Daoy (cell line): Measurements from ENCODE around the gene RALY. TPM values are rescaled to one million over a fixed set of nuclear protein-coding genes. Genes with fewer than 3 reads are reported as not detected.
"Not testable (repeated sequence)": the region's sequence is repeated elsewhere in the genome, so short reads cannot be mapped to it uniquely, and the experiment has no call there.

Experiments
- DNase-seq: peaks from one replicate; pipeline ENCODE4 v3.0.0-alpha.2; 2015; ENCODE audit warnings: low read depth
- total RNA-seq: library from RNA; depleted of rRNA; stranded (reverse); fragments of >200 nt; shearing (Covaris generic); gene quantifications from 2 replicates; pipeline ENCODE4 v1.2.3, GENCODE V29; 2014

Gene RALY
- total RNA-seq, 1 experiment from 2014 or later: 74.2 TPM

GRCh38 chr20:34105978-34106675 is 112.4 kb downstream of the RALY start:
- no peak for DNase-seq

DNA sequence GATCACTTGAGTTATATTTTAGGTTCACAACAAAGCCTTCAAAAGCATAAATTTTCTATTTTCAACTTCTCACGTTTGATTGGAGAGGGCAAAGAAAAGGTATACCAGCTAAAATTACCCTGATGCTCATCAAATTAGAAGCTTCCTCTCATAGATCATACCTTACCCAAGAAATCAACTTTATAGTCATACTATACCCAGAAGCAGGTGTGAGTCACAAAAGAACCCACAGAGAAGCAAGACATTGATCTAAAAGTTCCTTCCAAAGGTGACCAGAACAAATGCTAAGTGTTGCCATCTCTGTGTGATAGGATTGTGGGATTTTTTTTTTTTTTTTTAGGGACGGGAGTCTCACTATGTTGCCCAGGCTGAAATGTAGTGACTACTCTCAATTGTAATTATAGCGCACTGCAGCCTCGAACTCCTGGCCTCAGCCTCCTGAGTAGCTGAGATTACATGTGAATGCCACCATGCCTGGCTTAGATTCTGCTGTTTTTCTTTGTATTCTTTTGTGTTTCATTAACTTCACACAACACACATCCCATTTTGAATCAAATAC is 115.0 kb downstream of the RALY start:
- no peak for DNase-seq

GRCh38 chr20:34109442-34109841 is 115.7 kb downstream of the RALY start:
- no peak for DNase-seq

DNA sequence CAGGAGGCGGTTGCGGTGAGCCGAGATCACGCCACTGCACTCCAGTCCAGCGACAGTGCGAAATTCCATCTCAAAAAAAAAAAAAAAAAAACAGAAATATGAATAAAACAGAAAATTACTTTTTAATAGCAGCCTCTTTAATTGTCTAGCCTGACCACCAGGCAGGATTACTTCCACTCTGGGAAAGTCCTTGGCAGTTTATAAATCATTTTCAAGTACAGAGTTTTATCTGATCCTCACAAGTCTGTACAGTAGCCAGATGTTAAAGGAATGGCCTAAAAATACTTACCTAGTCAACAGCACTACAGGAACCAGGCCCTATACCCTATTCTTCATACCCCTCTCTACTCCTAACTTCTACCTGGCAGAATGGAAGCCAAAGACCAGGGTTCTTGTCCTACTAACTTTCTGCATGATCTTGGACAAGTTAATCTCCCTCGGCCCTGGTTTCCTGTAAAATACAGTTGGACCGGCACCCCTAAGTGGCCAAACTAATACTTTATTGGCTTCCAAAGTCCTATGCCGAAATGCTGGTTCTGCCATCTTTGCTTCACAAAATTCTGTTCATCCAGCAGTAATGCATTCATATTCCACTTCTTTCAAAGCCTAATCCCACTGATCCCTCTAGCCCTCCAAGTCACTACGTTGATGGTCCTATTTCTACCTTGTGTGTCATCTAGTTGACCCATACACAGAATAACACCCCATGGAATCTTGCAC is 116.5 kb downstream of the RALY start:
- no peak for DNase-seq

GRCh38 chr20:34110745-34111641 is 117.3 kb downstream of the RALY start:
- DNase-seq: peak; percentile 37

DNA sequence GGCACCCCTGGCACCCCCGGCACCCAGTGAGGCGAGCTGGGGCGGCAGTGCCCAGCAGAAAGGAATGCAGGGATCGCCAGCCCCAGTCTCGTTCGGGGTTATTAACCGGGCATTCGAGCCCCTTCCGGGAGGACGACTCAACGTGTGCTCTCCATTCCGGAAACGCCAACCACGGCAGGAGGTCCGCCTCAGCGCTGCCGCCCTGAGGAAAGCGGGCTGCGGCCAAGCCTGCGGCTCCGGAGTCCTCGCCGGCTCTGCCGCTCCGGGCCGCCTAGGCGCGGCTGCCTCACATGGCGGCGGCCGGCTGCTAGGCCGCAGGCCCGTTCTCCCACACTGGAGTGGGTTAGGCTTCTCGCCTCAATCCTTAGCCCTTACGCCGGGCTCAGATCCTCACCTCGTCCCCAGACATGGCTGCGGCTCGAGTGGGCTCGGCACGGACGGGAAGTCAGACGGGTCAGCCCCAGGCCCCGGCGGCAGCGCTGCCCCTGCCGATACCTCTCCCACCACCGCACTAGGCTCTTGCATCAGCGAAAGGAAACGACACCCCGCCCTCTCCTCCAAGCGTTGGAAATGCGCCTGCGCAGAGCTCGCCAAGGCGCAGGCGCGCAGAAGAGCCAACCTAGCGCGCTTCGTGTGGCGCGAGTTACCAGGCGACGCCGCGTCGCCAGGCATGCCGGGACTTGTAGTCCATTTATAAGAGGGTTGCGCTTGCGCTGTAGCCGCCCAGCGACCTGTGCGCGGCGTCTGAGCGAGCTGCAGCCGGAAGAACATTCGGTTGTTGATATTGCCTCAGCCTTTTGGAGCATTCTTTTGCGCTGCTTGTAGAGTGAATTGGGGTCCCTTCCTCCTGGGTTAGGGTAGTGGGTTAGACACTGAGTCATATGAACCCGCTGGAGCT is 118.2 kb downstream of the RALY start, which contains the start of gene EIF2S2:
Gene EIF2S2 (minus strand): TSS at position 542 of the 898 bp plus-strand sequence. CDS start 133 bp downstream, at position 409.
- DNase-seq: peak; percentile 99

DNA sequence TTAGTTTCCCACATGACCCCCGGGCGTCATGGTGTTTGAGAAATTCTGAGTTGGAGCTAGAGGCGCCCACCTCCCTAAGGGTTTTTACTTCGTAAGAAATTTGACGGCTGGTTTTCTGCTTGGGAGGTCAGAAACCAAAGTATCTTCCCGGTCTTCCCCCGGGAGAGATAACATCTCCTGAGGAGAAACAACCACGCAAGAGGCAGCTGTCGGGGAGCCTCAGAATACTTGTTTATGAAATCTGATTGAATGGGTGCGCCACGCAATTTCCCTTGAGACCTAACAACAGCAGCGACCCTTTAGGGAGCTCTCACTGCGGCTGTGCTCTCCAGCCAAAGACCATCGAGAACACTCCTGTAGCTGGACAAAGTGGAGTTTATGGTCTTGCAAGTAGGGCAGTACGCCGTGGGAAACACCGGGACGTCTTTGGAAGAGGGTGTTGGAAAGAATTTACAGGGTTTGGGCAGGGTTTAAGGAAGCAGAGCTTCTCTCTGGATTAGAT is 118.9 kb downstream of the RALY start:
- peak; percentile 19 for DNase-seq

DNA sequence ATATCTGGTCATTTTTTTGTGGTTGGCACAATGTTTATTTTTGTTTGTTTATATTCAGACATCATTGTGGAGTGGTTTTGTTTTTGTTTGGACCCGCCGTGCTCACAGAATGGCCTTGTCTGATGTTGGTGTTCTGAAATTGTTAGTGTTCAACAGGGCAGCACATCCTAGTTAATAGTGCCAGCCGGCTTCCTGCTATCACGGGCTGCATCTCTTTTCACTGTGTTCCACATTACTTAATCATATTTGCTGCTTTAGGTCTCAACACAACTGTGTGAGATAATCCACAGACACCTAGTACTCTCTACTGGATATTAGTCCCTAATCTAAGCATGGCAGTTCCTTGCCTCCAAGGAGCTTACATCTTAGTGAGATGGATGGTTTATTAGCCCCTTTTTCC is 121.1 kb downstream of the RALY start:
- no peak for DNase-seq

DNA sequence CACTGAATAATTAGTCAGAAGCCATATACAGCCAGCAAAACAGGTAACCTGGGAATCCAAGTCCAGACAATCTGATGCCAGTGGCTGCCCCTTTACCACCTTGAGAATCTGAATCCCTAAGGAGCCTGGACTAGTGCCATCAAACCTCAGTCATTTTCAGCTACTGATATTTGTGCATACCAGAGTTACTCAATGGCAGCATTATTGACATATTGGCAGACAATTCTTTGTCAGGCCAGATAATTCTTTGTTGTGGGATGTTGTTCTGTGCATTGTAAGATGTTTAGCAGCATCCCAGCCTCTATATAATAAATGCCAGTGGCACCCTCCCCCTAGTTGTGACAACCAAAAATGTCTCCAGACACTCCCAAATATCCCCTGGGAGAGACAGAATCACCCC is 121.5 kb downstream of the RALY start:
- no peak for DNase-seq

DNA sequence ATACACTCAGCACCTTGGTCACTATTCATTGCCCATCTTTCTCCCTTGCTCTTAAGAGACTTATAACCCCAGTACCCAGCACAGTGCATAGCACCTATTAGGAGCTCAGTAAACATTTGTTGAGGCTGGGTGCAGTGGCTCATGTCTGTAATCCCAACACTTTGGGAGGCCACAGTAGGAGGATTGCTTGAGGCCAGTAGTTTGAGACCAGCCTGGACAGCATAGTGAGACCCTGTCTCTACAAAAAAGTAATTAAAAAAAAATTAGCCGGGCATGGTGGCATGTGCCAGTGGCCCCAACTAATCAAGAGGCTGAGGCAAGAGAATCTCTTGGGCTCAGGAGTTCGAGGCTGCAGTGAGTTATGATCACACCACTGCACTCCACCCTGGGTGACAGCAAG is 126.5 kb downstream of the RALY start:
- DNase-seq: no peak

GRCh38 chr20:34122274-34122980 is 128.7 kb downstream of the RALY start:
- DNase-seq: no peak

GRCh38 chr20:34123309-34123708 is 129.6 kb downstream of the RALY start:
- no peak for DNase-seq

- DNase-seq: no peak
Observed at GRCh38 chr20:34124469-34125249, 130.9 kb downstream of the RALY start.

DNA sequence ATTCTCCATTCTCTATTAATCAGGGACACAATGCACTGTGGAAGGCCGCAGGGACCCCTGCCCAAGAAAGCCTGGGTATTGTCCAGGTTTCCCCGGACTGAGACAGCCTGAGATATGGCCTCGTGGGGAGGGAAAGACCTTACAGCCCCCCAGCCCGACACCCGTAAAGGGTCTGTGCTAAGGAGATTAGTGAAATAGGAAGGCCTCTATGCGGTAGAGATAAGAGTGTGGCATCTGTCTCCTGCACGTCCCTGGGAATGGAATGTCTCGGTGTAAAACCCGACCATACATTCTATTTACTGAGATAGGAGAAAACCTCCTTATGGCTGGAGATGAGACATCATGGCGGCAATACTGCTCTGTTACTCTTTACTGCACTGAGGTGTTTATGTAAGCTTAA is 134.1 kb downstream of the RALY start:
- no peak for DNase-seq

DNA sequence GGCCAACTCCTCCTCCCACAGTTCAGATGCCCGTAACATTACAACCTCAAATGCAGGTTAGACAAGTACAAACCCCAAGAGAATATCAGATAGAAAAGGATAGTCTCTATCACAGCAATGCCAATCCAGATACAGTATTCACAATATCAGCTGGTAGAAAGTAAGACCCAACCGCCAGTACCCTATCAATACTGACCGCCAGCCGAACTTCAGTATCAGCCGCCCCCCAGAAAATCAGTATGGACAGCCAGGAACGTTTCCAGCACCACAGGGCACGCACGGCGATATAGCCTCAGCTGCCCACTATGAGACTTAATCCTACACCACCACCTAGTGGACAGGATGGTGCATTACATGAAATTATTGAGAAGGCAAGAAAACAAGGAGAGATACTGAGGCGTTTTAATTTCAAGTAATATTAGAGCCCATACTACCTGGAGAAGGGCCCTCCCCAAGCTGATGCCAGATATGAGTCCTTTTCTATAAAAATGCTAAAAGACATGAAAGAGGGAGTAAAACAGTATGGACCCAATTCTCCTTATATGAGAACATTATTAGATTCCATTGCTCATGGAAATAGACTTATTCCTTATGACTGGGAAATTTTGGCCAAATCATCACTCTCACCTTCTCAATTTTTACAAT is 135.9 kb downstream of the RALY start:
- DNase-seq: peak; percentile 71

DNA sequence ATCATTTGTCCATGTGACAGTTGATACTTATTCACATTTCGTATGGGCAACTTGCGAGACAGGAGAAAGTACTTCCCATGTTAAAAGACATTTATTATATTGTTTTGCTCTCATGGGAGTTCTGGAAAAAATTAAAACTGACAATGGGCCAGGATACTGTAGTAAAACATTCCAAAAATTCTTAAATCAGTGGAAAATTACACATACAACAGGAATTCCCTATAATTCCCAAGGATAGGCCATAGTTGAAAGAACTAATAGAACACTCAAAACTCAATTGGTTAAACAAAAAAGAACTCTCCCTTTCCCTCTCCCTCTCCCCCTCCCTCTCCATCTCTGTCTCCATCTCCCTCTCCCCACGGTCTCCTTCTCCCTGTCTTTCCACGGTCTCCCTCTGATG is 137.8 kb downstream of the RALY start:
- no peak for DNase-seq

GRCh38 chr20:34132491-34132890 is 138.8 kb downstream of the RALY start:
- not testable (repeated sequence) for DNase-seq

GRCh38 chr20:34132943-34133342 is 139.2 kb downstream of the RALY start:
- DNase-seq: not testable (repeated sequence)
